HK-2 (cell line): ENCODE results near the gene VWA3B.
A peak's percentile ranks its signal among the peaks of the same experiment; 100 is the strongest.
"Not testable (repeated sequence)": the region's sequence is repeated elsewhere in the genome, so short reads cannot be mapped to it uniquely, and the experiment has no call there.

Experiments
- DNase-seq: peaks from one replicate; pipeline ENCODE4 v3.0.0-alpha.2; 2018; ENCODE audit not compliant: unreplicated experiment

Gene VWA3B

DNA sequence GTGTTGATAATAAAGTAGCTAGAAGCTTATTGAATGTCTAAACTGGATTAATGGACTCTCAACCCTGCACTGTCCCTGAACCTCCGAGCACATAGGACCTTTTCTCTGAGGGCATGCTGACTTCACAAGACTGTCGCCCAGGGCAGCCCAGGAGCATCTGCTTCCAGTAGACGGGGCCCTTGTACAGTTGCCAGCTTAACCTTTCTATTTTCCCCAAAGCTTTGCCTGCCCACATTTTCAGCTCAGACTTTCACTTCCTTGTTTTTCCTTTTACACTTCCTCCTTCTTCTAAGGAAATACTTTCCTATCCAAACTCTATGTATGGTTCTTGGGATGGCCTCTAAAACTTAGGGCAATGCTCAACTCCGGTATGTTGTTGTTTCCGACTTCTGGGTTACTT, 1.3 kb downstream of the VWA3B start:
- DNase-seq = no peak

DNA sequence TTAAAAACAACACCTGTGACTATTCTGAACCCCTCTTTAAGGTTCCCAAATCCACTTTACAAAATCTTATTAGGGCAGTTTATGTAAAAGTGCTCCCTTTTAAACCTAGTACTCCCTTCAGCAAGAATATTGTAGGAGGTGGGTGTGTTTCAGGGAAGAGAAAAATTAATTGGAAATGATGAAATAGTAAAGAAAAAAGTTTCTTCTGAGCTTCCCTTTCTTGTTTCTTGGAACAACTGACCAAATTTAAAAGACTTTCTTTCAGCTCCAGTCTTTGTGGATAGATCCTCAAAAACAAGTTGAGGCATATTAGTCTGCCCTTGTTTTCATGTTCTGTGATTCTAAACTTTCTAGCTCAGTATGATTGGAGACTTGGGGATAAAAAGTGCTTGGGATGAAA, 3.0 kb downstream of the VWA3B start:
- no peak for DNase-seq

DNA sequence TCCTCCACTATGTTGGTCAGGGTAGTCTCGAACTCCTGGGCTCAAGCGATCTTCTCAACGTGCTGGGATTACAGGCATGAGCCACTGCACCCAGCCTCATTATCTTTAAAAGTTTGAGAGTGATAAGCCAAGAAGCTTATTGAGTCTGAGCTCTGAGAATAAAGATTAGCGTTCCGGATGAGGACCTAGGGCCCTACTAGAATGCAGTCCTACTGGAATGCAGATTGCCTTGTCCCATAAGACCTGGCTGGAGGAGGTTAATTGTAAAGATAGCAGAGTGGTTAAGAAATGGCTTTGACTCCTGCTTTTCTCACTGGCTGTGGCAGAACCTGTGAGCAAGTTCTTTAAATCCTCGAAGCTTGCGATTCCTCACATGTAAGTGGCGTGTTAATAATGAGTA, 4.0 kb downstream of the VWA3B start:
- DNase-seq = no peak

DNA sequence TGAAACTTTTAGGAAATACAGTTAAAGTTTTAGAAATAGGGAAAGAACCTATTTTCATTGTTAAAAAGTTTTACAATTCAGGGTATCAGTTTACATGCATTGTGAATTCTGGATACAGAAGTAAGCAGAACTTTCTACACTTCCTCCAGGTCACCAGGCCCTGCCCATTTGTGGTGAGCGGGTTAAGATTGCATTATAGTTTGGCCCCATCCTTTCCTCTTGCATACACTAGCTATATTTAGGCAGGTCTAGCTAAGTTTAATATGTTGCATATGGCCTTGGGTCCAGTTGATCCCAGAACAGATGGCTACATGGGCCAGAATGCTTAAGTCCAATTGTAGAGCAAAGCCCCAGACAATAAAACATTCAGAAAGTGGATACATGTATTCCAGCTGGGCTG, 4.8 kb downstream of the VWA3B start:
- no peak for DNase-seq

DNA sequence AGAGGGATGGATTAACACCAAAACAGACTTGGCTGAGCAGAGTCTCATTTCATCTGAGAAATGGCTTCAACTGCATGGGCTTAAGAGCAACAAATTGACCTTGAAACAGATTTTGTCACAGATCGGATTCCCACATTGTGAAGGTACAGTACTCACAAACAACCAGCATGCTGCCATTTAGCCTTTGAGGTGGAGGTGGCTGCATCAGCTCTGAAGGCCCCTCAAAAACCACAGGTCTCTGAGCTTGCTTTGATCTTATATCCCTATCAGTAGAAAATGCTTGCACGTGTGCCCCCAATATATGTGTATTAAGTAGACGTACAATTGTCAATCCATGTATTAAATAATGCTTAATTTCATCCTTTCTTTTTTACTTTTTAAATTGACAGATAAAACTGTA, 6.2 kb downstream of the VWA3B start:
- DNase-seq = no peak

DNA sequence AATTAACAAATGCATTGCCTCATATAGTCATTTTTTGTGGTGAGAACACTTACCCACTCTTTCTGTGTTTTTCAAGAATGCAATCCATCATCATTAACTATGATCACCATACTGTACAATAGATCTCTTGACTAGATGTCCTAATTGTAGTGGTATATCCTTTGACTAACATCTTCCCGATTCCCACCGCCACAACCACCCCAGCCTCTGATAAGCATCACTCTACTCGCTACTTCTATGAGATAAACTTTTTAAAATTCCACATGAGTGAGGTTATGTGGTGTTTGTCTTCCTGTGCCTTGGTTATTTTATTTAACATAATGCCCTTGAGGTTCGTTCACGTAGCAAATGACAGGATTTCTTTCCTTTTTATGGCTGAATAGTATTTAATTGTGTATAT, 6.6 kb downstream of the VWA3B start:
- DNase-seq = no peak

DNA sequence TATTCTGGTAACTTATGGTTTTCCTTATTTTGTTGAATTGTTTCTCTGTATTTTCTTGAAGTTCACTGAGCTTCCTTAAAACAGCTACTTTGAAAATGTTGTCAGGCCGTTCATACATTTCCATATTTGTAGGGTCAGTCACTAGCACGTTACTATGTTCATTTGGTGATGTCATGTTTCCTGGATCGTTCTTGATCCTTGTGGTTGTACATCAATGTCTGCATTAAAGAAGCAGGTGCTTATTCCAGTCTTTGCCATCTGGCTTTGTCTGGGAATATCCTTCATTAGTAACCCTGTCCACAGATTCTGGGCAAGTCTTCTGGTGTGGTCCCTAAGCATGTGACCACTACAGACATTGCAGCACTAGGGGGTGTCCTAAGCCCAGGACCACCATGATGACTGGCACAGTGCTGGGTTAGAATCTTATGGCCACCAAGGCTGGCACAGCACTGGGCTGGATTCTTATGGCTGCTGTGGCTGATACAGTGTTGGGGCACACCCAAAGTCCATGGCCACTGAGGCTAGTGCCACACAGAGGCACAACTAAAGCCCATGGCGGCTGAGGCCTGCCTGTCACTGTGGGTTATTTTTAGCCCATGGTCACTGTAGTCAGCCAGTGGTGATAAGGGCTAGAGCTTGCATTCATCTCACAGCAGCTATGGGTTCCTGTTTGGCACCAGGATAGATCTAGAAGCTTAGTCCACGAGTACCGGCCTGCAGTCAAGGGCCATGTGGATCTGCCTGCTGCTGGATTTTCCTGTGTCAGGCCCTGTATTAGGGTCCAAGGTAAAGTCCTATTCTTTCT, 13.2 kb downstream of the VWA3B start:
- no peak for DNase-seq

DNA sequence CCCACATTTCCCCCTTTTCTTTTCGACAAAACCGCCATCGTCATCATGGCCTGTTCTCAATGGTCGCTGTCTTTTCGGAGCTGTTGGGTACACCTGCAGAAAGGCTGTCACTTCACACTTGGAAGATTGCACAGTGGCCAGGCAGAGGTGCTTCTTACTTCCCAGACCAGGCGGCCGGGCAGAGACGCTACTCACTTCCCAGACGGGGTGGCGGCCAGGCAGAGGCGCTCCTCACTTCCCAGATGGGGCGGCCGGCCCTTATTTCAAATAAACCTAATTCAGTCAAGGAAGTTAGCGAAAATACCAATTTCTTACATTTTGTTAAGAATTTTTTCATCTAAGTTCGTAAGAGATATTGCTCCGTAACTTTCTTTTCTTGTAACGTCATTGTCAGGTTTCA, 15.3 kb downstream of the VWA3B start:
- DNase-seq = not testable (repeated sequence)

DNA sequence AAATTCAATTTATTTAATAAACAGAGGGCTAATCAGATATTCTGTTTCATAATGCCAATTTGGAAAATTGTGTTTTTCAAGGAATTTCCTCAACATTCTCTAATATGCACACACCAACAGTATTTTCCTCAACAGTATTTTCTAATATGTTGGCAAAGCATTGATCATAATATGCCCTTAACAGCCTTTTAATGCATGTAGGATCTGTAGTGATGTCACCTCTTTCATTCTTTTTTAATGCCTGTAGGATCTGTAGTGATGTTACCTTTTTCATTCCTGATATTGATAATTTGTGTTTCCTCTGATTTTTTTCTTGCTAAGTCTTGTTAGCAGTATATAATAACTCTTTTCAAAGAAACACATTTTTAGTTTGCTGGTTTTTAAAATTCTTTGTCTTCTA, 15.9 kb downstream of the VWA3B start:
- no peak for DNase-seq

DNA sequence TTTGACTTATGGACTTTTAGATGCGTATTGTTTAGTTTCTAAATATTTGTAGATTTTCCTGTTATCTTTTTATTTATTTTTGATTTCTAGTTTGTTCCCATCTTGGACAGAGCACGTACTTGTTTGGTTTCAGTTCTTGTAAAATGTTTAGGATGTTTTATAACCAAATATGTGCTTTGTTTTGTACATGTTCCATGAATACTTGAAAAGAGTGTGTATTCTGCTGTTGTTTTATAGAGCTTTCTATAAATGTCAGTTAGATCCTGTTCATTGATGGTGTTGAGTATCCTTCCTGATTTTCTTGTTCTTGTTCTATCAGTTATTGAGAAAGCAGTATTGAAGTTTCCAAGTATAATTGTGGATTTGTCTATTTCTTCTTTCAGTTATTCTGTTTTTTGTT, 21.1 kb downstream of the VWA3B start:
- DNase-seq = no peak

DNA sequence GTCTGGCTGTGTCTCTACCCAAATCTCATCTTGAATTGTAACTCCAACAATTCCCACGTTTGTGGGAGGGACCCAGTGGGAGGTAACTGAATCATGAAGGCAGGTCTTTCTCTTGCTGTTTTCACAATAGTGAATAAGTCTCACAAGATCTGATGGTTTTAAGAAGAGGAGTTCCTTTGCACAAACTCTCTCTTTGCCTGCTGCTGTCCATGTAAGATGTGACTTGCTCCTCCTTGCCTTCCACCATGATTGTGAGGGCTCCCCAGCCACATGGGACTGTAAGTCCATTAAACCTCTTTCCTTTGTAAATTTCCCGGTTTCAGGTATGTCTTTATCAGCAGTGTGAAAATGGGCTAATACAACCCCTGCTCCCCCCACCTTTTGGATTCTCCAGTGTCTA, 23.8 kb downstream of the VWA3B start:
- DNase-seq = no peak

DNA sequence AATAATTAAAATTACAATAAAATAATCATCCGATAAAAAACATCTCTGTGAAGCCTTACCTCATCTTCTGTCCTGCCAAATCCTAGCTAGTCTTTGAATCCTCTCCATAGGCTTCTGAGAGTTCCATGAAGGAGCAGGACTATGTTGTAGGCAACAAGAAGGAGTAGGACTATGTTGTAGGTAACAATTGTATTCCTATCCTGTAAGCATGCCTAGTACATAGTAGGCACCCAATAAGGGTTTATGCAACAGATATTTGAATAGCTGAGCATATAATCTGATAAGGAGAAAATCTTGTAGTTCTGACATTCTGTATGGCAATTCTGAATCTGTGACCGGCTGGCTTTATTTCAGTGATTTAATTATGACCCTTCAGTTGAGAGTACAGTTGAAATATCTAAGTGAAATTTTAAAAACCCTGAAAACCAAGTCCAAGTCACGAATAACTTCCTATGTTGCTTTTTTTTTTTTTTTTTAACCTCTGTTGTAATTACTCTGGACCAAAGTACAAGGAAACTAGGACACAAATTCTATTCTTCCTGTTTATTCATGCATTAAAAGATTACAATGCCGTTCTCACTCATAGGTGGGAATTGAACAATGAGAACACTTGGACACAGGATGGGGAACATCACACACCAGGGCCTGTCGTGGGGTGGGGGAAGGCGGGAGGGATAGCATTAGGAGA, 27.8 kb downstream of the VWA3B start:
- DNase-seq = no peak

DNA sequence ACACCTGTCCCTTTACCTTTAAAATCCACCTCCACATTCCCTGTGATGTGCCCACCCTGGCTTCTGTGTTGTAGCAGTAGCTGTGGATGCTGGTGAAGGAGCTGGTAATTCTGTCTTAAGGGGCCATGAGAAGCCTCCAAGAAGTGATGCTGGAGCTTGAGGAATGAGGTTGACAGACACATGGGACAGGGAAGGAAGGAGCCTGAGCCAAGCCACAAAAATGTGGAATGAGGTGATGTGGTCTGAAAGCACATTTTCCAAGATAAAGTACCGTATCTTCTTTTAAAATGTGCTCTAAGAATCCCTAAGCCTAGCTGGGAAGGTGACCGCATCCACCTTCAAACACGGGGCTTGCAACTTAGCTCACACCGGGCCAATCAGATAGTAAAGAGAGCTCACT, 31.2 kb downstream of the VWA3B start:
- DNase-seq = peak; percentile 11

DNA sequence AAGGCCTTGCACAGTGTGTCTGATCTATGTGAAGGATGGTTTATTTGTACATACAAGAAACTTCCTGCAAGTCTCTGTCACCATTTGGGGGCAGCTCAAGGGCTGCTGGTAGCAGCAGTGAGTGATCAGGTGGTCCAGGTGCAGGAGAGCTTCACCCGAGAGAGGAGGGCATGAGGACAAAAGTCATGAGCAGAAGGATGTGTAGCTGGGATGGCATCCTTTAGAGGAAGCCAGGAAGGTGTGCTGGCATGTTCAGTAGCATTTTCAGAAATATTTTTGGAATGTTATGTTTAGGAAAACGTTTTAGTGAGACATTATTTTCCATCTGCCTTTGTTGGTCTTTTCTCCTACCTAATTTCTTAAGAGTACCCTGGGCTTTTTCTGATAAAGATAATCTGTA, 31.9 kb downstream of the VWA3B start:
- DNase-seq = no peak

DNA sequence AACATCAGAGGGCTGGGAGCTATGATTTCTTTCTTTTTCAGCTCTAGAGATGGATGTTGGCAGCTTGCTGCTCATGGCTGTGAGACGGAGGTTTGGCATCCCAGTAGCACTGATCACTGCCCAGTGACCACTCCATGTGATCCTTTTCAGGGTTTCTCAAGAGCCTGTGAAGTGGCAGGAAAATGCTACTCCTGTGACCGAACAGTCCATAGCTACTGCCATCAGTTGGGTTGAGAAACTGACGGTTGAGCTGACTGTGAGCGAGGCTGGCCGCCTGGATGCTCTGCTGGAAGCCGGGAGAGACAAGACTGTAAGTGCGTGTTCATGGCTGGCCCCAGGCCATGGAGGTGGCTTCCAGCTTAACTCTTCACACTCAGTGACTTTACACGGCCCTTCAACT, 34.2 kb downstream of the VWA3B start:
- DNase-seq = no peak

DNA sequence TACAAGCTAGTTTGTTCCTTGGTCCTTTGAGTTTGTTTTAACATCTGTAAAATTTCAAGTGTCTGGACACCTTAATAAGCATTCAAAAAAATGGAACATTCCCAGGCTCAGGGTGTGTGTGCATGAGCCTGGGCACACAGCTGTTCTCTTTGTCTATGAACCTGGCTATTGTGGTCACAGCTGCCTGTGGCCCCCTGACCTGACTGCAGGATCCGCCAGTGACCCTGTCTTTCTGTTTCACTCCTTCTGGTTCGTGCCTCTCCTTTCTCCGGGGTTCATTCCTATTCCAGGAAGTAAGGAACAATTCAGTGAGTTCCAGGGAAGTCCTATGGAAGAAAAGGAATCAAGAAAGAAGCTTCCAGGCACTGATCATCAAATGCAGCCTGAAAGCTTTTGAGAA, 35.6 kb downstream of the VWA3B start:
- DNase-seq = no peak

DNA sequence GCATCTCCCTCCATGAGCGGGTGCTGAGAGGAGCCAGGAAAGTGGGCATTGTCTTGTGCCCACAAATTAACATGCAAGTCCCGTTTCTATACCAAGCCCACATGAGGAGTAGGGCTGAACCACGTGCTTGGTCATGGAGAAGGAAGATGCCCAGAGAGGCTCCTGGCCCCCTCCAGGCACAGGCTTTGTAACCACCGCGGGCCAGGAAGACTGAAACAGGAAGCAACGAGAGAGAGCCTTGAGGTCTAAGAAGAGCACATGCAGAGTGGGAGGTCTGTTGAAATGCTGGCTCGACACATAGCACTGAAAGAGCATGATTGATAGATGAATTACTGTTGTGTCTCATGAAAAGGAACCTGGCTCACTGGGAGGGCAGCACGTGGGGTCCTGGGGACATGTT, 36.3 kb downstream of the VWA3B start:
- no peak for DNase-seq

DNA sequence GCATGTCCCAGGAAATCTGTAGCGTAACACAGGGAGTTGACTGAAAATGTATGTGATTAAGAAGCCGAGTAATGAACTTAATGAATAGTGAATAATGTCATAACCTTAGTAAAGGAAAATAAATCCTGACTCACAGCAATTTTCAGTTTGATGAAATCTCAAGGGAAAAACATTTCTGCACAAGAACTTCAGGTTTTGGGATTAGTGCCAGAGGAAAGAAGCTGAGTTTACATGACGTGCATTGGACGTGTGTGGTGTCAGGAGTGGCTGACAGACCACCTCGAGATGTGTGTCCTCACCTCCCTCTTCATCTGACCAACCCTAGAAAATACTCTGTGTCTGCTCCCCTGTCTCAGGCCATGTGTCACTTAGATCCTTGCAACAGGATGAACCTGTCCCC, 39.1 kb downstream of the VWA3B start:
- DNase-seq = no peak

DNA sequence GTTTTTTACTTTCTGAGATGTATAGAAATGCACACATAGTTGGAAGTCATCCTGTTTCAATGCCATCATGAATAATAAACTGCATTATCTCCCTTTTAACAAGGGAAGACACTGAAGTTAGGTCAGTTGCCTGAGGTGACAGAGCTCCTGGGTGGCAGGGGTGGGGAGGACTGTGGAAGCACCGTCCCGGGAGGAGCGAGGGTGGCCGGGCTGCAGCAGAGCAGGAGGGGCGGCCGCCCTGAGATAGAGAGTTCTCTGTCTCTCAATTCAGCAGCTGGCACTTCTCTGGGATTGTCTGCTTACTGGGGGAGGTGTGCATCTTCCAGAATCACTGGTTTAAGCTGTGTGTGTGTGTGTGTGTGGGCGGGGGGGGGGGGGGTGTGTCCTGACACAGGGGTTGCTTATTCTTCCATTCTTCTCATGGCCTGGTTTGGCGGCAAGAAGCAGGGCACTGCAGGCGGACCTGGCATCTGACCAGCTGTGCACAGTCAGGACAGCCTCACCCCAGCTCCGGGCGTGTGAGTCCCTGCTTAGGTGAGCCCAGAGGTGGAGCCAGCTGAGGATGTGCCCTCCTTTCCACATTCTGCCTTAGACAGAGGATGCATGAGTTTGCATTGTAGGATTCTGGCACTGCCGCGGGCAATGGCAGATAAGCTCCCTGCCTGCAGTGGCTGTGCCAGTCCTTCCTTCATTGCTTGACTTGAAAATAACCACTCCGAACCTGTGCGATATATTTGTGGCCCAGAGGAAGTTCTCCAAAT, 40.4 kb downstream of the VWA3B start:
- no peak for DNase-seq

DNA sequence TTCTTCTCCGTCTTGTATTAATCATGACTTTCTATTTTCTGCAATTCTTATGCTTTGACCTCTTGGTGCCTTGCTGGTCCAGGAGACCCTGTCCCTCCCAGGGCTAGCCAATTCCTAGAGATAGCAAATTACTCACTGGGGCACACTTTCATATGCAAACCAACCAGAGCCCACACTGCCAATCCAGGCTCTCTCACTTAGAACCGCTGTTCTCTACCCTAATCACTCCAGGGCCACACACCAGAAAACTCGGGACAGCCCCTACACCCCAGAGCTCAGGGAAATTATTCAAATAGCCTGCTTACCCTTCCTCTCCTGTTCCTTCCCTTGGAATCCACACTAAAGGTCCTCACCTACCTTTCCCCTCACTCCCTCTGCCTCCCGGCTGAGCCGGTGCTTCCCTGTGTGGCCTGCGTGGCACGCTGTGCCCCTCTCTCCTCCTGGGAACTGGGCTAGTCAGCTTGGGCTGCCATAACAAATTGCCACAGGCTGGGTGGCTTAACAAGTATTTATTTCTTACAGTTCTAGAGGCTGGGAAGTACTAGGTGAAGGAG, 41.7 kb downstream of the VWA3B start:
- no peak for DNase-seq

DNA sequence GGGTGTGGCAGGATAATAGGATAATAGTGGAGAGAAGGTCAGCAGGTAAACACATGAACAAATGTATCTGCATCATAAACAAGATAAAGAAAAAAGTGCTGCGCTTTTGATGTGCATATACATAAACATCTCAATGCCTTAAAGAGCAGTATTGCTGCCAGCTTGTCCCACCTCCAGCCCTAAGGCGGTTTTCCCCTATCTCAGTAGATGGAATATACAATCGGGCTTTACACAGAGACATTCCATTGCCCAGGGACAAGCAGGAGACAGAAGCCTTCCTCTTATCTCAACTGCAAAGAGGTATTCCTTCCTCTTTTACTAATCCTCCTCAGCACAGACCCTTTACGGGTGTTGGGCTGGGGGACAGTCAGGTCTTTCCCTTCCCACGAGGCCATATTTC, 43.1 kb downstream of the VWA3B start:
- not testable (repeated sequence) for DNase-seq

DNA sequence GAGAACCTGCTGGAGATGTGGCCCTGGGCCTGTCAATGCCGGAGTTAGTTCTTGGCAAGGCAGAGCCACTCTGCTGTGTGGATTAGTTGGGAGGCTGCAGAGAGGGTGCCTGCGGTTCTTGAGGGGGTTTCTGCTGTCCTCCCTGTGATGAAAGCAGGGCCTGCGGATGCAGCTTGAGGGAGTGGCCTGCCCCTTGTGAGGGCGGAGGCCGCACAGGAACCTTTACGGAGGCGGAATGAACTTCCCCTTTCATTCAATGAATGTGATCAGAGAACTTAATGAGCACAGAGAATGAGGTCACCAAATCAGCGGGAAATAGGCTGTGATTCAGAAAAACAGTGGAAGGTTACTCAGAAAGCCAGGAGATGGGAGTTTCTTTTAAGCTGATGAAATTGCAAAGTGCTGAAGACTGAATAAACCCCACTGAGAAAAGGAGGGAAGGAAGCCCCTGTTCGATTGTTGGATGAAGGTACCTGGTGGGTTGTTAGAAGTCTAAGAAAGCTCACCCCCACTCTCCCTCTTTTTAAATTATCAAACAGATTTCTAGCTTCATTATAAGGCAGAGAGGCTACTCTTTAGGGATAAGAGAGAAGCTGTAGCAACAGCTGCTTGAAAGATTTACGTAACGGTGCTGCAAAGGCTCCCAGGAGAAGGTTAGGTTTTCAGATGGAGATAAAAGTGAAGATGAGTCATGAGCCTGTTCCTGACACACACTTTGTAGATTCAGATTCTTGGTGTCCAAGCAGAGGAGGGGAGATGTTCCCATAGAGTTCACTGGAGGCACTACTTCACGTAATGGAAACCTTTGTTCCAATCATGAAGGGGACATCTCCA, 47.4 kb downstream of the VWA3B start:
- no peak for DNase-seq
